ENCODE data around the gene GPBP1L1.
"Not testable (repeated sequence)": the region's sequence is repeated elsewhere in the genome, so short reads cannot be mapped to it uniquely, and the experiment has no call there.

The GPBP1L1 gene

DNA sequence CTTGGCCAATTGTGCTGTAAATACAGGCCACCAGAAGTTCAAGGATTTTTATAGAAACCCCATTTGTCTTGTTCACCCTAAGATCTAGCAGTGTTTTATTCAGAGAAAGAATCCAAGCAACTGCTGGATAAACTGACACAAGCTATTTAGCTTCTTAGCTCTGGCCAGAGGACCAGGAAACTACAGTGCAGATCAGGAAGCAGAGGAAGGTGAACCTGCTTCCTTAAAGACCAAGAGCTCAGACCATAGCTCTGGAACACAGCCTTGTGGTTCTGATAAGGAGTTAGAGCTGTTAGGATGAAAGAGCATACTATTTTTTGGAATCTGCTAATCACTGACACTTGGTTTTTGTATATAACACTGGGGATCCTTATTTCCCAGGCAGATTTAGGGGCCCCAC, 57.3 kb downstream of the GPBP1L1 start:
- no peak for DNase-seq

DNA sequence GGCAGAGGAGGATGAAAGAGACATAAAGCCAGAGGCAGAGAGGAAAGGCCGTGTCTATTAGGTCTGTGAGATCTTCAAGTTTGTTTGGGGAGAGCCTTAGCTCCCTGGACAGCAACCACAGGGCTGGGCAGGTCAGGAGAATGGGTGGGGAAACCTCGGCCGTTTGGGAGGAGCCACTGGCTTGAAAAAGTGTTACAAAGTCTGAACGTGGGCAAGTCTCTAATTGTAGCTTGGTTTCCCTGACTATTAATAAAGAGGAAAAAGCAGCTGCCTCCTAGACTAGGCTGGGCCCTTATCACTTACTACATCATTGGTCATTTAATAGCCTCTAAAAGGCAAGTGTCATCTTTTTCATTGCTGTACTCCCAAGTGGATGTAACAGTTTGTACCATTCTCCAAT, 62.4 kb downstream of the GPBP1L1 start, which contains the start of gene CCDC17:
CCDC17 (minus strand) TSS at position 83 of the 400 bp plus-strand sequence. CDS start 145 bp downstream, outside the sequence.
- DNase-seq = no peak

DNA sequence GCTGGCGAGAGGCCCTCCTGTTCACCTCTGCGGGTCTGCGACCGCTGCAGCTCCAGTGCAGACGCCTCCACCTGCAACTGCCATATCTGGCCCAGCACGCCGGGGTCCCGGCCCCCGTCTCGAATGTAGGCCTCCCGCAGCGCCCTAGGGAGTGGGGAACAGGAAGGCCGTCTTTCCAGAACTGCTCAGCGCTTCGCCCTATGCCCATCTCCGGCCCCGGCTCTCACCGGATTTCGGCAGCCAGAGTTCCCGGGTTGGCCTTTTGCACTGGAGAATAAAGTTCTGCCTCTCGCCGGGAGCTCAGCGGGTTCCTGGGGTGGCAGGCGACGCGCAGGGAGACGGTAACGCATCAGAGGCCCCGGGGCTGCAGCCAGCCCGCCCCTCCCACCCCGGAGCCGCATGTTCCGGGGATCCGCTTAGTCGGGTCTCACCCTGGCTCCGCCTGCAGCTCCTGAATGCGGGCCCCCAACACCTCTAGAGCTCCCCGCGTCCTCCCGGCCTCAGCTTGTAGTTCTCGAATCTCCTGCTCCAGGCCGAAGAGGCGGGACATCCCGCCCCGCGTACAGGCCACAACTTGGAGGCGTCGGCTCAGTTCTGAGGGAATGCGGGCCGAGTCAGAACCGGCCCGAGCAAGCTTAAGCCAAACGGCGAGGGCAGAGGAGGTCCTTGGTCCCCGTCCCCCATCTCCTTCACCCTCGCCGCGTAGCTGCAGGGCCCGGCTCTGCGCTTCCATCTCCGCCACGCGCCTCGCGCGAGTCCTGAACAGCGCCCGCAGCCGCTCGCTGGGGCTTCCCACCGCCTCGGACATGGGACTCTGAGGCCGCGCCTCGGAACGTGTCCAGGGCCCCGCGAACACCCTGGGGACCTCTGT, 63.6 kb downstream of the GPBP1L1 start:
- no peak for DNase-seq

DNA sequence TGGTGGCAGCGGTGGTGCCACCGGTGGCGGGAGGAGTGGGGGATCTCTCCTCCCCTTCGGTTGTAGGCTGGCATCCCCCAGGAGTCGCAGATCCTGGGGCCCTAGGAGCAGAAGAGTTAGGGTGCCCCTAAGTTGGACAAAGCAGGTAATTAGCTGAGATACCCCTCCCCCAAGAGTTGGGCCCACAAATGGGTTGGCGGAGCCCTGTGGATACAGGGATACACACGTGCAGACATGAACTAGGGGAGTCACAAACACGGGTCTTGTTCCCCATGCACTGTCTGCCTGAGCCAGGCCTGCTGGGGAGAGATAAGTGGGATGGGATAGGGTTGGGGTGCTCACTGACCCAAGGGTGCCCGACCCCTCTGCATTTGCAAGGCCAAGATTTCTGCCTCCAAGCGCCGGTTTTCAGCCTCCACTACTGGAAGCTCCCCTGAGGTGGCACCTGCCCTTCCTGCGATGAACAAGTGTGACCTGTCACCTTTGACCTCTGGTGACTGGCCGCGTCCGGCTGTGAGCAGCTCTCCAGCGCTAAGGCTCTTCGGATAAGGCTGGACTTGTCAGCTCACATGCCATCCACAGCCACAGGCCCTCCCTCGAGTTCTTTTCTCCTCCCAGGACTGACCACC, 64.3 kb downstream of the GPBP1L1 start:
- DNase-seq = no peak

DNA sequence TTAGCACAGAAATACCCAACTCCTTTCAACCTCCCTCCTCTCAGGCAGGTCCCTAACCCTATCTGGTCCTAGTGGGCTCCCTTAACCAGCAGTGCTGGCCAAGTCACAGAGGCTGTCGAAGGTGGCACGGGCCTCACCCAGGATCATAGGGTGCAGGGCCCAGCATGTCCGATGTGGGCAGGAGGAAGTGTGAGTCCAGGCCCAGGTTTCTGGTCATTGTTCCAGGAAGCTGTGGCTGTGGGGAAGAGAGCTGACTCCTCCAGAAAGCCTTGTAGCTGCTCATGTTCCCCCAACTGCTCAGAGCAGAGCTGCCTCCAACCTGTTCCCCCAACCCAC, 64.9 kb downstream of the GPBP1L1 start:
- no peak for DNase-seq

DNA sequence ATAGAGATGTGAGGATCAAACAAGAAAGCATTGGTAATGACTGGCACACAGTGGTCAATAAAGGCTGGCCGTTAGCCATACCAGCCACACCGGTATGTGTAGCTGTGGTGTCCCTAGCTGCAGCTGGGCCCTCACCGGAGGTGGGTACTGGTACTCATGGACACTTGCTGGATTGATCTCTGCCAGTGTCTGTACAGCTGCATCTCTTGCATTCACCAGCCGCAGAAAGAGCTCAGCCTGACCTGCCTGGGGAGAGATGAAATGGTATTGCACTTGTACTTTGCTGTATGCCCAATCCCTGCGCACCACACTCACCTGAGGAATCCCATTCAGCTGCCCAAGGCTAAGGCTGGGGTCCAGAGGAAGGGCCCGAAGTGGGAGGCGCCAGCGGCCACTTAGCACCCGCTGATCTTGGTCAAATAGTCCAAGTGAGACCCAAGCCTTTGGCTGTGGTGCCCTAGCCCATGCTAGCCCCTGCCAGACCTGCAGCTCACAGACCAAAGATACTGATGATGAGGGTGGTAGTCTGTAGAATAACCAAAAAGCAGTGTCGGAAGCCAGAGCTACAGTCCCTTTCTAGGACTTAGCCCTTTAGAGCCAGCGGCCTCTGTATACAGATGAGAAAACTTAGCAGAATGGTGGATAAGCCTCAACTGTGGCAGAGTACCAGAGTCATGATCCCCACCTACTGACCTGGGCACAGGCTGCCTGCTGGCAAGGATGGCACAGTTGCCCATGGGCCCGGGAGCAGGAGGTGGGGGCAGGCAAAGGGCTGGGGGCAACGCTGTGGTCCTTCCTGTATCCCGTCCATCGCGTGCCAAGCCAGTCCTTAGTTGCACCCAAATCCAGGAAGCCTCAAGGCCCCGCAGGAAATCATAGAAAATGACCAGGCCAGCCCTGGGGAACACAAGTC, 65.5 kb downstream of the GPBP1L1 start:
- DNase-seq = no peak

DNA sequence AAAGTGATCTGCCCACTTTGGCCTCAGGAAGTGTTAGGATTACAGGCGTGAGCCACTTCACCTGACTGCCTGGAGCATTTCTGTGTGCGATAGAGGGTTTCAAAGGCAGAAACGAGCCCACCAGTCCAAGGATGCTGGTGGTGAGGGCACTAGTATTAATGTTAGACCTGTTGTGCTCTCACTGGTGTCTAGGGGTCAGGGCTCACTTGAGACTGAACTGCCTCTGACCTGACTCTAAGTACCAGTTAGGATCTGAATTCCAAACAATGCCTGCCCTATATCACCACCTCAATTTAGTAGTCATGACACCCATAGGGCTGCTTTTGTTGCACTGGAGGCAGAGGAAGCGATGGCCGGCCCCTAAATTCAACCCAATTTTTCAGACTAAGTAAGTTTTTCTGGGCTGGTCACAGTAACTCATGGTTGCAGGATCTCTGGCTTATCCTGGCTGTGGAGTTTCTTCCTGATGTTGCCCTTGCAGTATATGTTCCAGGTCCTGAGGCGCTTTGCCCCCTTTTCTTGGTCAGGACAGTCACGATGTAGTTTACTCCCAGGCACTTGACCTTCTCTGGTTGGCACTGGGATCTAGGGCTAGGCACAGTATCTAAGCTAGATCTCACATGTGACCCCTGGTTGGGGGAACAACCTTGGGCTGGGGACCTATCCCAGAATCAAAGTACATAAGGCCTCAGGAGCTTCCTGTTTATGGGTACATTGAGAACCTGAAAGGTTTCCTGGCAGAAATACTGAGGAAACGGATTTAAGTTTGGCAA, 67.0 kb downstream of the GPBP1L1 start:
- DNase-seq = no peak

DNA sequence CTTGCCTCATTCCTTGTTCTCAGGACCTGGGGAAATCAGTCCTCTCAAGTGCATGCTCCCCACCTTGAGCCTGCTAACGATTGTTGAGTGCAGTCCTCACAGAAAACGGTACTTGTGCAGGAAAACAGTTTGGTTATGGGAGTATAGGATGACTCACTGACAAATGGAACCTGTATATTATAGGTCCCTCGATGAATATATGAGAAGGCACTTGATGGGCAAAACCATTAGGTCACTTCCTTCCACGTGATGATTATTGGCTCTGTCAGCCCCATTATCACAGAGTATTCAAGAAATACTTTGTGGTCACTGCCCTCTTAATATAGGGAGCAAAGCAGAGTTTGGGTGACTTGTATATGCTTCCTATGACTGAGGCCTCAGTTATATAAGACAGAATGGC, 68.7 kb downstream of the GPBP1L1 start:
- no peak for DNase-seq

DNA sequence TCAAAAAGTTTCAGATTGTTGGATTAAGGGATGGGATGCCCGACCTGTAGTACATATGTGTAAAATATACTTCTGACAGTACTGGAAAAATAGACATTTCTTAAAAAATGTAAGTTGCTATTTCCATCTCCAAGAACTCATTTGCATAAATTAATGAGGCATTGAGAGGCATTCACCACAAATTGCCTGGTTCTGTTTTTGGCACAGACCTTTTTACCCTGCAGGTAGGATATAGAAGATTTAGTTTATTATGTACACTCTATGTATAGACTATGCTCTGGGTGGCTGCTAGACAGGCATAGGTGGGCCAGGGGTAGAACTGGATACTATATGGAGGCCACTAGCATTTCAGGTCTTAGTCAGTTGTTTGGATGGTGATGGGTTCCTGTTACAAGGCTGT, 70.4 kb downstream of the GPBP1L1 start:
- DNase-seq = no peak

DNA sequence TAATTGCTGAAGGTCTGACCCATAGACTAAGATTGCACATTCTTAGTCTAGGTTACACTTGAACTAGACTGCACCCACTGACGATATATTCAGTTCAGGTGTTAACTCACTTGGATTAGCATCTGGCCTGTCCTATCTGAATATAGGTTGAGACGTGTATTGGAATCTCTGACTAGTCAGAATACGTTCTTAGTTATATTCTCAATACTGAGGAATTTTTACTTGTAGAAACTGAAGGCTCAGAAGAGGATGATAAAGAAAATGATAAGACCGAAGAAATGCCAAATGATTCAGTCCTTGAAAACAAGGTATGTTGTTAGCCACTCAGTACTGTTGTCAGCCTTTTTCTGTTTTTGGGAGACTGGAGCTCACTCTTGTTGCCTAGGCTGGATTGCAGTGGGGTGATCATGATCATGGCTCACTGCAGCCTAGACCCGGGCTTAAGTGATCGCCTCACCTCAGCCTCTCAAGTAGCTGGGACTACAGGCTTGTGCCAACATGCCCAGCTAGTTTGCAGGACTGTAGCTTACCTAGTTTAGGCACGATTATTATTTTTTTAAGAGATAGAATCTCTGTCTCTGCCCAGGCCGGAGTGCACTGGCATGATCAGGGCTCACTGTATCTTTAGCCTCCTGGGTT, 73.3 kb downstream of the GPBP1L1 start:
- DNase-seq = no peak

DNA sequence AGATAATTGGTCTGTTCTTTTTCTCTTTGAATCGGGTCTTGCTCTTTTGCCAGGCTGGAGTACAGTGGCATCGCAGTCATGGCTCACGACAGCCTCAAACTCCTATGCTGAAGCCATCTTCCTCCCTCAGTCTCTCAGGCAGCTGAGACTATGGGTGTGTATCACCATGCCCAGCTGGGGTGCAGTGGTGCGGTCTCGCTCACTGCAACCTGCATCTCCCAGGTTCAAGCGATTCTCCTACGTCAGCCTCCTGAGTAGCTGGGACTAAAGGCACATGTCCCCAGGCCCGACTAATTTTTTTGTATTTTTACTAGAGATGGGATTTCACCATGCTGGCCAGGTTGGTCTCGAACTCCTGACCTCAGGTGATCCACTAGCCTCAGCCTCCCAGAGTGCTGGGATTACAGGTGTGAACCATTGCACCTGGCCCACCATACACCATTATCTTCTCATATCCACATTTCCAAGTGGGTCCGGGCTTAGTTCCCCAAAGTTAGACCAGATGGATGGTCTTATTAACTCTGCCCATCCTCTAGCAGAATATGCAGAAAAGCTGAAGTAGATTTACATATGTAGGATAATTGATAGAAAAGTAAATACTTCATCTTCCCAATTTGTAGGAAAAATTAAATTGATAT, 75.6 kb downstream of the GPBP1L1 start:
- DNase-seq = no peak

DNA sequence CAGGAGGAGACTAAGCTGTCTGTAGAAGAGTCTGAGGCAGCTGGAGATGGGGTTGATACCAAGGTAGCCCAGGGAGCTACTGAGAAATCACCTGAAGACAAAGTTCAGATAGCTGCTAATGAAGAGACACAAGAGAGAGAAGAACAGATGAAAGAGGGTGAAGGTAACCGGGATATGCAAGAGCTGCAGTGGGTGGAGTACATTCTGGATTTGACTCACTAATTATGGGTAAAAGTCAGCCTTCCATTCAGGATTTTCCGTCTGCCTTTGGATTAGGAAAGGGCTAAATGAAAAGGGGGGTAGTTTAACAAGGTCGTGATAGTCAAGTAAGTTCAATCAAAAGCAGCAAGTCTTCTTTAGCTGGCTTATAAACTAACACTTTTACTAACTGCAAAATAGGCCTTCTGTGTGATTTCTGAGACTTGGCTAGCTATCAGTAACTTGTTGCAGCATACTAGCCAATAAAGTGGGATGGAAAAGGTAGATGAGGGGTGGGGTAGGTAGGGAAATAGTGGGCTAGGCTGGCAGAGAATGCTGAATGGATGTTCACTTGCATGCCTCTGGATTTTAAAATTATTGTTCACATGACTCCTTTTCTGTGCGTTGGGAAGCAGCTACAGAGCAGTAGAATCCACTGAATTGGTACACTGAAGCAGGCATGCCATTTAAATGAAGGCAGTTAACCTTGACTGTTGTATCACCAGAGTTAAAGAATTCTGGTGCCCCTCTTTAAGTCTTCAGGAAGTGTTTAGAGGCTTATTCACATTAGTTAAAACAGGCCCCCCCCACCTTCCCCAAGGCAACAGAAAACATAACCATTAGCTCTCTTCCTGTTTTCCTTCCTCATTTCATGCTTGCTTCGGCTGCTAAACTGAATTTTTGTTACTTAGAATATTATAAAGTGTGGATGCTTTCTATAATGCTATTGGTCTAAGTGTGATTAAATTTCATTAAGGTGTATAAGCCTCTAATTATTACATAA, 77.9 kb downstream of the GPBP1L1 start:
- DNase-seq = no peak

DNA sequence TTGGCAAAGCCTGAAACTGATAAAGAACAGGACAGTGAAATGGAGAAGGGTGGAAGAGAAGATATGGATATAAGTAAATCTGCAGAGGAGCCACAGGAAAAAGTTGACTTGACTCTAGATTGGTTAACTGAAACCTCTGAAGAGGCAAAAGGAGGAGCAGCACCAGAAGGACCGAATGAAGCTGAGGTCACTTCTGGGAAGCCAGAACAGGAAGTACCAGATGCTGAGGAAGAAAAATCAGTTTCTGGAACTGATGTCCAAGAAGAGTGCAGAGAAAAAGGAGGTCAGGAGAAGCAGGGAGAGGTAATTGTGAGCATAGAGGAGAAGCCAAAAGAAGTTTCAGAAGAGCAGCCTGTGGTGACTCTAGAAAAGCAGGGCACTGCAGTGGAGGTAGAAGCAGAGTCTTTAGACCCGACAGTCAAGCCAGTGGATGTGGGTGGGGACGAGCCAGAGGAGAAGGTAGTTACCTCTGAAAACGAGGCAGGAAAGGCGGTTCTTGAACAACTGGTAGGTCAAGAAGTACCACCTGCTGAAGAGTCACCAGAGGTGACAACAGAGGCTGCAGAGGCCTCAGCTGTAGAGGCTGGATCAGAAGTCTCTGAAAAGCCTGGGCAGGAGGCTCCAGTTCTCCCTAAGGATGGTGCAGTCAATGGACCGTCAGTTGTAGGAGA, 78.8 kb downstream of the GPBP1L1 start:
- no peak for DNase-seq

DNA sequence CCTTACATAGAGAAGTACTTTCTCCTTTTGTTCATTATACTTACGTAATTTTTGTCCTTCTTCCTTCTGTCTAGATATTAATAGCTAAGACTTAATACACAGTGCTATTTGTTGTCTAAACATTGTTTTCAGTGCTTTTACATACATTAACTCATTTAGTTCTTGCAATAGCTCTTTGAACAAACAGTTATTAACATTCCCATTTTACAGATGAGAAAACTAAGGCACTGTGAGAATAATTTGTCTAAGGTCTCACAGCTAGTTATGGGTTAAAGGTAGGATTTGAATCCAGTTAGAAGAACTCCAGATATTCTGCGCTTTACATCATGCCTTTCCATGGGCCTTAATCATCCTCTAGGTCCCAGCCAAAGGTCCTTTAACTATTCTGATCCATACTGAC, 82.1 kb downstream of the GPBP1L1 start:
- no peak for DNase-seq

DNA sequence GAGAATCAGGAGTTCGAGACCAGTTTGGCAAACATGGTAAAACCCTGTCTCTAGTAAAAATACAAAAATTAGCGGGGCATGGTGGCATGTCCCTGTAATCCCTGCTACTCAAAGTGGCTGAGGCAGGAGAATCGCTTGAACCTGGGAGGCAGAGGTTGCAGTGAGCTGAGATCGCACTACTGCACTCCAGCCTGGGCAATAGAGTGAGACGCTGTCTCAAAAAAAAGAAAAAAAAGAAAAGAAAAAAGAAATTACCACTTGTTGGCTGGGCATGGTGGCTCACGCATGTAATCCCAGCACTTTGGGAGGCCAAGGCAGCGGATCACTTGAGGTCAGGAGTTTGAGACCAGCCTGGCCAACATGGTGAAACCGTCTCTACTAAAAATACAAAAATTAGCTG, 89.6 kb downstream of the GPBP1L1 start:
- not testable (repeated sequence) for DNase-seq

DNA sequence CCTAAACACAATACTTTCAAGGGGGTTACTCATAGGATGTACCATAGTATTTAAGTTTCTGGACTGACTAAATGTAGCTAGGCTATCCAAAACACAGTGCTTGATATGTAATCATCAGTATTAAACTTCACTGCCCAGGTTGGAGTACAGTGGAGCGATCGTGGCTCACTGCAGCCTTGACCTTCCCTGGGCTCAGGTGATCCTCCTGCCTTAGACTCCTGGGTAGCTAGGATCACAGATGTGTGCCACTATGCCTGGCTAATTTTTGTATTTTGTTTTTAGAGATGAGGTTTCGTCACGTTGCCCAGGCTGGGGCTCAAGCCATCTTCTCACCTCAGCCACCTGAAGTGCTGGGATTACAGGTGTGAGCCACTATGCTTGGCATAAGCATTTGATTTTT, 91.9 kb downstream of the GPBP1L1 start:
- DNase-seq = no peak

DNA sequence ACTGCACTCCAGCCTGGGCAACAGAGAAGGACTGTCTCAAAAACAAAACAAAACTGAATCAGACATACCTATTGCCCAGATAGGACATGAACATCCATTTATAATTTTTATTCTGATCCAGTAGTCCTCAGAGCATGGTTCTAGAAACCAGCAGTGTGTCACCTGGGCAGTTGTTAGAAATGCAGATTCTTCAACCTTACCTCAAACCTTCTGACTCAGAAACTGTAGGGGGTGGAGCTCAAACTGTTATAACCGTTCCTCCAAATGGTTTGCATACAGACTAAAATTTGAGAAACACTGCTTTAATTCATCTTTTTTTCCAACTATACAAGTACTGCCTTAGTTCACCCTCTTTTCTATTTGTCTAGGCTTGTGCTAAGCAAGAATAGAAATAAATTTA, 96.5 kb downstream of the GPBP1L1 start:
- no peak for DNase-seq

DNA sequence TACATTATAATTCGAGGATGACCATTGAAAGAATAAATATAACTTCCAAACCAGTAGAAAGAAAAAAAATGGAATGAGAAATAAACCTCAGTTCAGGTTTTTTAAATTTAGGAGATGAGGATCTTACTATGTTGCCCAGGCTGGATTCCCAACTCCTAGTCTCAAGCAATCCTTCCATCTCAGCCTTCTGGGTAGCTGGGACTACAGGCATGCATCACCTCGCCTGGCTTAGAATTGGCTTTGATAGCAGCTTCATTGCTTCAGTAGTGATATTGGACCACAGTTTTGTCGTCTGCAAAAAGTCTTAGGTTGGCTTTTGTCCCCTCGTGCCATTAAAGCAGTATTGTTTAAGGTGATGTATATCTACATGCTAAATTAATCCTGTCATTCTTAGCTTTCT, 99.6 kb downstream of the GPBP1L1 start:
- no peak for DNase-seq

DNA sequence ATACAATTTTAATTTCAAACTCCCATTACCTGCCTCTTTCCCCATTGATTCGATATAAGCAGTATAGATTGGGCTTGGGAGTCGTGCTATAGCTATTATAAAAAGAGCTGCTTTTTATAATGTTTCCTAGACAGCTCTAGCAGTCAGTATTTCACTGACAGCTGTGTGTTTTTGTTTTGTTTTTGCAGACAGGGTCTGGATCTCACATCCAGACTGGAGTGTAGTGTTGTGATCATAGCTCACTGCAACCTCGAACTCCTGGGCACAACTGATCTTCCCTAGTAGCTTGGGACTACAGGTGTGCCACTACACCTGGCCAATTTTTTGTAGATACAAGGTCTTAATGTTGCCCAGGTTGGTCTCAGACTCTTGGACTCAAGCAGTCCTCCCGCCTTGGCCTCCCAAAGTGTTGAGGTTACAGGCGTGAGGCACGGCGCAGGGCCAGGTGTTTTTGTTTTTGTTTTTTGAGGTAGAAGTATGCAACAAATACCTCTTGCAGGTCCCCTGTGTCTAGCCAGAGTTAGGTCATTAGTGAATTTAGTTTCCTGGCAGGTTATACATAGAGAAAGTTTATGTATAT, 100.7 kb downstream of the GPBP1L1 start:
- DNase-seq = no peak

DNA sequence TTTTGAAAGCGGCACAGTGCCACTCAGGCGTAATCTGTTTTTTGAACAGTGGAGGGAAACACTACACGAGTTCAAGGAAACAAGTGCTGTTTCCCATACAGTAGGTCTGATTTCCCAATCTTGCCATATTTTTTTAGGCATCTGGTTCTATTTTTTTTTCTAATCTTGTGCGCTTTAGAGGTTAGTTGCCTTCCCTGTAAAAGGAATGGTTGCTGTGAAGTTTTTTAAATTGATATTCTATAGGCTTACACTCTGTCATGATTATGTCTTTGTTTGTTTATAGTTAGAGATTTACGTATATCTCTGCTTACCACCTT, 101.3 kb downstream of the GPBP1L1 start:
- no peak for DNase-seq

Data from DMS153 (cell line).